ENCODE data around the gene ZIM2. TPM values are rescaled to one million over a fixed set of nuclear protein-coding genes. Genes with fewer than 3 reads are reported as not detected.

ZIM2 gene
- total RNA-seq, 6 experiments from 2014 or later = not detected

DNA sequence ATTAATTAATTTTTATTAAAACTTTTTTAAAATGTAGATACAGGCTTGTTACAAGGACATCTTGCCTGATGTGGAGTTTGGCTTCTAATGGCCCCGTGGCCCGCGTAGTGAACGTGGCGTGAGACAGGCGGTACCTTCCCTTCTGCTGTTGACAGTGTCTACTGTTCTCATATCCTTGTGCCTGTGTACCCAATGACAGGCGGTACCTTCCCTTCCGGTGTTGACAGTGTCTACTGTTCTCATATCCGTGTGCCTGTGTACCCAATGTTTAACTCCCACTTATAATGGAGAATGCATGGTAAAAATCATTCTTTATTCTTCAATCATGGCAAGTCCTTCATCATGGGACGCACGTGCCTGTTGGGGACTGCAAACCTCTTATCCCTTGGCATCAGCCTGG lies 89.9 kb downstream of the ZIM2 start:
- Mint-ChIP-seq H3K9me3 (peaks cover 62% of the 10 kb centered on the region), H3K4me3 (no peak overlapping the region), H3K27ac (no peak overlapping the region), H3K27me3 (ENCODE audit: insufficient read depth) (no peaks in the 10 kb centered on the region), H3K4me1 (ENCODE audit: low read depth) (no peaks in the 10 kb centered on the region), H3K36me3 (ENCODE audit: low read depth) (peaks cover 11% of the 10 kb centered on the region)
- no peak for DNase-seq
- TF ChIP-seq CTCF (IDR thresholded peaks at IDR 0.05) = no peak

- Mint-ChIP-seq H3K27ac (no peak overlapping the region), H3K4me3 (no peak overlapping the region), H3K4me1 (ENCODE audit: low read depth) (no peaks in the 10 kb centered on the region), H3K36me3 (ENCODE audit: low read depth) (peaks cover 11% of the 10 kb centered on the region), H3K9me3 (peaks cover 59% of the 10 kb centered on the region), H3K27me3 (ENCODE audit: insufficient read depth) (no peaks in the 10 kb centered on the region)
- DNase-seq = peak; percentile 2
- TF ChIP-seq CTCF (IDR thresholded peaks at IDR 0.05) = peak; percentile 59
Observed at GRCh38 chr19:56748378-56748777, 92.1 kb downstream of the ZIM2 start.

- no peak for TF ChIP-seq CTCF (IDR thresholded peaks at IDR 0.05)
- peaks cover 11% of the 10 kb centered on the region for H3K36me3 Mint-ChIP-seq (ENCODE audit: low read depth)
- H3K4me1 Mint-ChIP-seq (ENCODE audit: low read depth) = no peaks in the 10 kb centered on the region
- H3K9me3 Mint-ChIP-seq = peaks cover 68% of the 10 kb centered on the region
- H3K27ac Mint-ChIP-seq = no peak overlapping the region
- H3K27me3 Mint-ChIP-seq (ENCODE audit: insufficient read depth) = no peaks in the 10 kb centered on the region
- H3K4me3 Mint-ChIP-seq = no peak overlapping the region
- no peak for DNase-seq
Observed at GRCh38 chr19:56746367-56746766, 94.2 kb downstream of the ZIM2 start.

GRCh38 chr19:56740501-56740900 lies 100.0 kb downstream of the ZIM2 start:
- no peaks in the 10 kb centered on the region for H3K4me1 Mint-ChIP-seq (ENCODE audit: low read depth)
- no peak for TF ChIP-seq CTCF (IDR thresholded peaks at IDR 0.05)
- peaks cover 75% of the 10 kb centered on the region for H3K9me3 Mint-ChIP-seq
- H3K27ac Mint-ChIP-seq = no peak overlapping the region
- no peaks in the 10 kb centered on the region; the same call in 1 of the 2 replicates for H3K27me3 Mint-ChIP-seq (ENCODE audit: insufficient read depth)
- DNase-seq = no peak
- H3K4me3 Mint-ChIP-seq = no peak overlapping the region
- no peaks in the 10 kb centered on the region; the same call in 1 of the 2 replicates for H3K36me3 Mint-ChIP-seq (ENCODE audit: low read depth)

DNA sequence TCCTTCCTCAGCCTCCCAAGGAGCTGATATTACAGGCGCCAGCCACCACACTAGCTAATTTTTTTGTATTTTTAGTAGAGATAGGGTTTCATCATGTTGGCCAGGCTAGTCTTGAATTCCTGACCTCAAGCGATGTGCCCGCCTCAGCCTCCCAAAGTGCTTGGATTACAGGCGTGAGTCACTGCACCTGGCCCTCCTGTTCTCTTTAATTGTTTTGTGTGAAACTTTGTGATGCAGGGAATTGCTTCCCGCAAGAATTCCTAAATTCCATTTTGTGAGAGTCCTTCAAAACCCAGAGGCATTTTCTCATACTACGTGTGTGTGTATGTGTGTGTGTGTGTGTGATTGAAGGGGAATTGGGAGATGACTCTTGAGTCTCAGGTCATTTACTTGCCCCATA lies 104.0 kb downstream of the ZIM2 start:
- DNase-seq = no peak
- peaks cover 88% of the 10 kb centered on the region for H3K9me3 Mint-ChIP-seq
- H3K4me3 Mint-ChIP-seq = no peak overlapping the region
- no peaks in the 10 kb centered on the region; the same call in 1 of the 2 replicates for H3K27me3 Mint-ChIP-seq (ENCODE audit: insufficient read depth)
- no peaks in the 10 kb centered on the region; the same call in none of the 2 replicates for H3K36me3 Mint-ChIP-seq (ENCODE audit: low read depth)
- no peak overlapping the region for H3K27ac Mint-ChIP-seq
- H3K4me1 Mint-ChIP-seq (ENCODE audit: low read depth) = no peaks in the 10 kb centered on the region
- no peak for TF ChIP-seq CTCF (IDR thresholded peaks at IDR 0.05)

- Mint-ChIP-seq H3K4me3 (no peak overlapping the region), H3K27me3 (ENCODE audit: insufficient read depth) (no peaks in the 10 kb centered on the region; the same call in 1 of the 2 replicates), H3K27ac (no peak overlapping the region), H3K4me1 (ENCODE audit: low read depth) (no peaks in the 10 kb centered on the region), H3K9me3 (peaks cover 81% of the 10 kb centered on the region), H3K36me3 (ENCODE audit: low read depth) (no peaks in the 10 kb centered on the region; the same call in 1 of the 2 replicates)
- no peak for TF ChIP-seq CTCF (IDR thresholded peaks at IDR 0.05)
- DNase-seq = no peak
Observed at GRCh38 chr19:56732976-56733375, 107.5 kb downstream of the ZIM2 start.

All from HFFc6 (cell line).